BLaER1 treated with 17β-estradiol and CSF1 and Interleukin-3, amounts not matched to agents 10 nM and 100 nM (cell line): ENCODE measurements around the gene COL18A1.
A peak's percentile ranks its signal among the peaks of the same experiment; 100 is the strongest.

Experiments used
- H3K27ac ChIP-seq, 11 experiments: shearing (Covaris generic); formaldehyde crosslinking; 2 replicates each; pipeline ENCODE4 v1.8.1; 2022
- H3K27me3 ChIP-seq, 11 experiments: shearing (Covaris generic); formaldehyde crosslinking; 2 replicates each; pipeline ENCODE4 v1.8.1; 2022
- H3K36me3 ChIP-seq, 11 experiments: shearing (Covaris generic); formaldehyde crosslinking; 2 replicates each; pipeline ENCODE4 v1.8.1; 2022
- H3K4me1 ChIP-seq, 10 experiments: shearing (Covaris generic); formaldehyde crosslinking; 2 replicates each; pipeline ENCODE4 v1.8.1; 2022
- H3K4me2 ChIP-seq, 11 experiments: shearing (Covaris generic); formaldehyde crosslinking; 2 replicates each; pipeline ENCODE4 v1.8.1; 2022
- H3K4me3 ChIP-seq, 10 experiments: shearing (Covaris generic); formaldehyde crosslinking; 2 replicates each; pipeline ENCODE4 v1.8.1; 2022
- H3K9ac ChIP-seq, 11 experiments: shearing (Covaris generic); formaldehyde crosslinking; 2 replicates each; pipeline ENCODE4 v1.8.1; 2022
- H3K9me3 ChIP-seq, 11 experiments: shearing (Covaris generic); formaldehyde crosslinking; replicated peaks in 1 of 11; 2 replicates each; pipeline ENCODE4 v1.8.1; 2022
- H4K20me1 ChIP-seq, 11 experiments: shearing (Covaris generic); formaldehyde crosslinking; 2 replicates each; pipeline ENCODE4 v1.8.1; 2022
- Cebpa-rat ChIP-seq, 11 experiments: shearing (Covaris generic); IDR thresholded peaks; 2 replicates each; pipeline ENCODE4 v1.8.1; 2022

The COL18A1 gene

DNA sequence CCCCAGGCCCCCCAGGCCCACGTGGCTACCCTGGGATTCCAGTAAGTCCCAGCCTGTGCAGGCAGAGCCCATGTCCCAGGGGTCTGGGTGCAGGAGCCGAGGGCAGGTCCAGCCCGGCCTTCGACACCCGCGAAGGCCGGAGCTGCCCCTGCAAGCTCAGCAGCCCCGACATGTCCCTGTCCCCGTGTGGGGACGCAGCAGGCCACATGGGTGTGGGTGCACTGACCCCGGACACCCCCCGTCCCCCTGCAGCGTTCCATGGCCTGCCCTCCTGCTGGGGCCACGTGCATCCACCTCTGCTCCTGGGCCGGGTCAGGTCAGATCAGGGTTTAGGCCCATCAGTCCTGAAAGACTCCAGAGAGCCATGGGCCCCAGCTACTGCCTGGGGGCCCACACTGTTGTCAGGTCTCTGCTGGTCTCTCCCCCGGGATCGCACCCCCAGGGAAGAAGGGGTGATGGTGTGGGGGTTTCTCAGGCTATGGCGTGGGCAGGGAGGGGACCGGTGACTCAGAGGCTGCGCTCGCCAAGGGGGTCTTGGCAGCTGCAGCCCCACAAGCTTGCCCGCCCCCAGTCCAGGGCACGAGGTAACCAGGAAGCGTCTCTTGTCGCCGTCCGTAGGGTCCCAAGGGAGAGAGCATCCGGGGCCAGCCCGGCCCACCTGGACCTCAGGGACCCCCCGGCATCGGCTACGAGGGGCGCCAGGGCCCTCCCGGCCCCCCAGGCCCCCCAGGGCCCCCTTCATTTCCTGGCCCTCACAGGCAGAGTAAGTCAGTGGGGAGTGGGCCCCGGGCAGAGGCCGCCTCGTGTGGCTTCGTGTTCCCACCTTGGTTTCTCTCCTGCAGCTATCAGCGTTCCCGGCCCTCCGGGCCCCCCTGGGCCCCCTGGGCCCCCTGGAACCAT lies 99.8 kb downstream of the COL18A1 start:
- no peak overlapping the region for H3K9ac ChIP-seq
- no peak for TF ChIP-seq Cebpa-rat (IDR thresholded peaks at IDR 0.05)
- no peaks in the 10 kb centered on the region for H3K36me3 ChIP-seq
- no peaks in the 10 kb centered on the region for H3K27me3 ChIP-seq
- H3K27ac ChIP-seq: no peak overlapping the region
- H4K20me1 ChIP-seq: peaks cover 0 to 10% (median 0%) of the 10 kb centered on the region in 11 experiments; a peak in 4 of 22 replicates
- H3K4me3 ChIP-seq: no peak overlapping the region
- H3K4me2 ChIP-seq: peak overlapping the region in 8 of 11 experiments; percentile 7 to 47 (median 38); a peak in 14 of 22 replicates
- peaks cover 0 to 33% (median 15%) of the 10 kb centered on the region in 10 experiments; a peak in 13 of 20 replicates for H3K4me1 ChIP-seq
- peaks cover 0 to 6% (median 4%) of the 10 kb centered on the region in 11 experiments; a peak in 17 of 22 replicates for H3K9me3 ChIP-seq

DNA sequence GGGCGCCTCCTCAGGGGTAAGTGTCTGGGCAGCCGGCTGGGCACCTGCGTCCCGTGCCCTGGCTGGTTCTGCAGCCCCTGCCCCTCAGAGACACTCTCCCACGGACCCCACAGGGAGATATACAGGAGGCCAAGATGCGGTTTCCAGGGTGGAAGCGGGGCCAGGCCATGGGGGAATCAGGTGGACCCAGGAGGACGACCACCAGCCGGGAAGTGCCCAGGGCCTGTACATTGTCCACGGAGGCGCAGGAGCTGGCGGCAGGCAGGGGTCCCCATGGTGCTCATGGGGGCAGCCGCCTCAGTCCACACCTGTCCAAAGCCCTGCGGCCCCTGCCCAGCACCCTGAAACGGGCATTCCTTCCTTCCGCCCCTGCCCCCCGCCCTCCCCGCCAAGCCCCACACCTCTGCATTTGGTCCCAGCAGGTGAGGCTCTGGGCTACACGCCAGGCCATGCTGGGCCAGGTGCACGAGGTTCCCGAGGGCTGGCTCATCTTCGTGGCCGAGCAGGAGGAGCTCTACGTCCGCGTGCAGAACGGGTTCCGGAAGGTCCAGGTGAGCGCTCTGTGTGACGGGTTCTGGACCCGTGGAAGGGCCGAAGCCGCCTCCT lies 100.6 kb downstream of the COL18A1 start:
- peak overlapping the region in 3 of 11 experiments; percentile 41 to 47 (median 46); a peak in 2 of 22 replicates for H3K4me2 ChIP-seq
- no peak overlapping the region for H3K4me3 ChIP-seq
- H3K27me3 ChIP-seq: no peaks in the 10 kb centered on the region
- H3K27ac ChIP-seq: no peak overlapping the region
- no peak overlapping the region for H3K9ac ChIP-seq
- H3K36me3 ChIP-seq: no peaks in the 10 kb centered on the region
- H3K9me3 ChIP-seq: no peaks in the 10 kb centered on the region; a peak in 1 of 22 replicates
- H4K20me1 ChIP-seq: peaks cover 0 to 14% (median 0%) of the 10 kb centered on the region in 11 experiments; a peak in 4 of 22 replicates
- peaks cover 0 to 33% (median 15%) of the 10 kb centered on the region in 10 experiments; a peak in 13 of 20 replicates for H3K4me1 ChIP-seq
- TF ChIP-seq Cebpa-rat (IDR thresholded peaks at IDR 0.05): no peak

DNA sequence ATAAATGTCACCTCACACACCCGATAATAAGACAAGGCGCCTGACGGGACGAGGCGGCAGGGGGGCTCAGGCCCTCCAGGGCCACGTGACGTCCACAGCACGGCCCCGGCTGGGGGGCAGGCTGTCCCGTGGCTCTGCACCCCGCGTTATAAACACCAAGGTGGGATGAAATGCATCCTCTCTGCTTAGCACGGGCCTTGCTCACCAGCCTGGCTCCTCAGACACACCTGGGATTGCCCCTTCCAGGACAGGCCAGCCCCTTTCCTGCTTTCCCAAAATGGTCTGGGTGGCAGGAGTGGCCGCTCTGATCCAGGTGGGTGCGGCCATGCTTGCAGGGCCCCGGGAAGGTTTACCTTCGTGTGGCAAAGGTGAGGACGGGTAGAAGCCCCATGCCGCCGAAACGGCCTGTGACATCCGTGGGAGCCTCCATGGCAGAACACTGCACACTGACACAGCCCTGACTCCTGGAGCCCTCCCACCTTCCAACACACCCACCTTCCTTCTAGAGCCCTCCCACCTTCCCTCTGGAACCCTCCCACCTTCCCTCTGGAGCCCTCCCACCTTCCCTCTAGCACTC lies 101.4 kb downstream of the COL18A1 start:
- no peak for TF ChIP-seq Cebpa-rat (IDR thresholded peaks at IDR 0.05)
- no peak overlapping the region for H3K9ac ChIP-seq
- no peak overlapping the region for H3K4me3 ChIP-seq
- H3K27ac ChIP-seq: no peak overlapping the region
- H3K36me3 ChIP-seq: peaks cover 0 to under 1% (median 0%) of the 10 kb centered on the region in 11 experiments; a peak in 2 of 22 replicates
- H4K20me1 ChIP-seq: peaks cover 0 to 18% (median 0%) of the 10 kb centered on the region in 11 experiments; a peak in 4 of 22 replicates
- H3K4me1 ChIP-seq: peaks cover 0 to 30% (median 15%) of the 10 kb centered on the region in 10 experiments; a peak in 13 of 20 replicates
- no peak overlapping the region for H3K4me2 ChIP-seq
- no peaks in the 10 kb centered on the region for H3K27me3 ChIP-seq
- H3K9me3 ChIP-seq: no peaks in the 10 kb centered on the region; a peak in 1 of 22 replicates

DNA sequence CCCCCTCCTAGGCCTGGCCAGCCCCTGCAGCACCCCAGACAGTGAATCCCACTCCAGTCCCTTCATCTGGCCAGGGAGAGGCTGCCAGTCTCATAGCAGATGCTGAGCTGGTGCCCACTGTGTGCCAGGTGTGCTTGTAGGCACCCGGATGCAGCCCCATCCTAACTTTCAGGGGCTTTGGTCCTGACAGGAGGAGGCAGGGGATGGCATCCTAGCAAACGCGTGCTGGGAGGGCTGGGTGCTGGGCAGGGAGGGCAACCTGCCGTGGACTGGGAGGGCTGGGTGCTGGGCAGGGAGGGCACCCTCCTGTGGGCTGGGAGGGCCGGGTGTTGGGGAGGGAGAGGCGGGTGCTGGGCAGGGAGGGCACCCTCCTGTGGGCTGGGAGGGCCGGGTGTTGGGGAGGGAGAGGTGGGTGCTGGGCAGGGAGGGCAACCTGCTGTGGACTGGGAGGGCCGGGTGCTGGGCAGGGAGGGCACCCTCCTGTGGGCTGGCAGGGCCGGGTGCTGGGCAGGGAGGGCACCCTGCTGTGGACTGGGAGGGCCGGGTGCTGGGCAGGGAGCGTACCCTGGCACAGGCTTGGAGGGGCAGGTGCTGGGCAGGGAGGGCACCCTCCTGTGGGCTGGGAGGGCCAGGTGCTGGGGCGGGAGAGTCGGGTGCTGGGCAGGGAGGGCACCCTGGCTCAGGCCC lies 102.0 kb downstream of the COL18A1 start:
- Histone ChIP-seq H3K4me1 (peaks cover 0 to 29% (median 17%) of the 10 kb centered on the region in 10 experiments; a peak in 14 of 20 replicates), H3K9me3 (no peaks in the 10 kb centered on the region; a peak in 1 of 22 replicates), H4K20me1 (peaks cover 0 to 24% (median 5%) of the 10 kb centered on the region in 11 experiments; a peak in 9 of 22 replicates), H3K36me3 (peaks cover 0 to 7% (median 5%) of the 10 kb centered on the region in 11 experiments; a peak in 13 of 22 replicates), H3K4me2 (no peak overlapping the region), H3K9ac (no peak overlapping the region), H3K27me3 (no peaks in the 10 kb centered on the region), H3K27ac (no peak overlapping the region), H3K4me3 (no peak overlapping the region)
- TF ChIP-seq Cebpa-rat (IDR thresholded peaks at IDR 0.05): no peak

DNA sequence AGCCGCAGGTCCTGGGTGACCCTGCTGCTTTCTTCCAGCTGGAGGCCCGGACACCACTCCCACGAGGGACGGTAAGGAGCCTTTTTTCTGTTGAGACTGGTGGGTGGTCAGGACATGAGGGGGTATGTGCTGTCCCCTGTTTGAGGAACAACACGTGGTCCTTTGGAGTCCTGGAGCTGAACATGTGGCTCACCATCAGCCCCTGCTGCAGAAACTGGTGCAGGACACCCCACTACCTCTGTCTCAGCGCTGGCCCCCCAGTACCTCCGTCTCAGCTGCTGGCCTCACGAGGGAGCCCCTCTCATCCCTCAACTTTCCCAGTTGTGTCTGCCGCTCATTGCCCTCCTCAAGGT lies 102.5 kb downstream of the COL18A1 start:
- TF ChIP-seq Cebpa-rat (IDR thresholded peaks at IDR 0.05): no peak
- Histone ChIP-seq H3K9ac (no peak overlapping the region), H3K9me3 (no peaks in the 10 kb centered on the region; a peak in 1 of 22 replicates), H3K4me1 (peaks cover 0 to 30% (median 22%) of the 10 kb centered on the region in 10 experiments; a peak in 14 of 20 replicates), H3K4me3 (no peak overlapping the region), H3K4me2 (no peak overlapping the region), H3K36me3 (peaks cover 0 to 12% (median 9%) of the 10 kb centered on the region in 11 experiments; a peak in 13 of 22 replicates), H3K27ac (no peak overlapping the region), H3K27me3 (no peaks in the 10 kb centered on the region), H4K20me1 (peaks cover 0 to 30% (median 10%) of the 10 kb centered on the region in 11 experiments; a peak in 10 of 22 replicates)

DNA sequence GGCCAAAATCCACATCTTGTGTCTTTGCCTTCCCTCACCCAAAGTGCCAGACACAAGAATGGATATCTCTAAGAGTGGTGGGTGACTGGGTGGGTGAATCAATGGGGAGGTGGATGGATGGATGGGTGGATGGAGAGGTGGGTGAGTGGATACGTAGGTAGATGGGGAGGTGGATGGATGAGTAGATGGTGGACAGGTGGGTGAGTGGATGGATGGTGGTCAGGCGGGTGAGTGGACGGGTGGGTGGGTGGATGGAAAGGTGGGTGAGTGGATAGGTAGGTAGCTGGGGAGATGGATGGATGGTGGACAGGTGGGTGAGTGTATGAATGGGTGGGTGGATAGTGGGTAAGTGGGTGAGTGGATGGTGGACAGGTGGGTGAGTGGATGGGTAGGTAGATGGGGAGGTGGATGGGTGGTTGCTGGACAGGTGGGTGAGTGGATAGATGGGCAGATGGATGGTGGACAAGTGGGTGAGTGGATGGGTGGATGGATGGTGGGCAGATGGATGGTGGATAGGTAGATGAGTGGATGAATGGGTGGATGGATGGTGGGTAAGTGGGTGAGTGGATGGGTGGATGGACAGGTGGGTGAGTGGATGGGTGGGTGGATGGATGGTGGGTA lies 103.0 kb downstream of the COL18A1 start:
- Histone ChIP-seq H3K9me3 (no peaks in the 10 kb centered on the region), H3K27me3 (no peaks in the 10 kb centered on the region), H3K36me3 (peaks cover 5 to 16% (median 13%) of the 10 kb centered on the region in 11 experiments; a peak in 14 of 22 replicates), H3K27ac (no peak overlapping the region), H3K4me3 (no peak overlapping the region), H4K20me1 (peaks cover 0 to 35% (median 15%) of the 10 kb centered on the region in 11 experiments; a peak in 11 of 22 replicates), H3K4me1 (peaks cover 0 to 32% (median 27%) of the 10 kb centered on the region in 10 experiments; a peak in 14 of 20 replicates), H3K4me2 (no peak overlapping the region), H3K9ac (no peak overlapping the region)
- no peak for TF ChIP-seq Cebpa-rat (IDR thresholded peaks at IDR 0.05)

DNA sequence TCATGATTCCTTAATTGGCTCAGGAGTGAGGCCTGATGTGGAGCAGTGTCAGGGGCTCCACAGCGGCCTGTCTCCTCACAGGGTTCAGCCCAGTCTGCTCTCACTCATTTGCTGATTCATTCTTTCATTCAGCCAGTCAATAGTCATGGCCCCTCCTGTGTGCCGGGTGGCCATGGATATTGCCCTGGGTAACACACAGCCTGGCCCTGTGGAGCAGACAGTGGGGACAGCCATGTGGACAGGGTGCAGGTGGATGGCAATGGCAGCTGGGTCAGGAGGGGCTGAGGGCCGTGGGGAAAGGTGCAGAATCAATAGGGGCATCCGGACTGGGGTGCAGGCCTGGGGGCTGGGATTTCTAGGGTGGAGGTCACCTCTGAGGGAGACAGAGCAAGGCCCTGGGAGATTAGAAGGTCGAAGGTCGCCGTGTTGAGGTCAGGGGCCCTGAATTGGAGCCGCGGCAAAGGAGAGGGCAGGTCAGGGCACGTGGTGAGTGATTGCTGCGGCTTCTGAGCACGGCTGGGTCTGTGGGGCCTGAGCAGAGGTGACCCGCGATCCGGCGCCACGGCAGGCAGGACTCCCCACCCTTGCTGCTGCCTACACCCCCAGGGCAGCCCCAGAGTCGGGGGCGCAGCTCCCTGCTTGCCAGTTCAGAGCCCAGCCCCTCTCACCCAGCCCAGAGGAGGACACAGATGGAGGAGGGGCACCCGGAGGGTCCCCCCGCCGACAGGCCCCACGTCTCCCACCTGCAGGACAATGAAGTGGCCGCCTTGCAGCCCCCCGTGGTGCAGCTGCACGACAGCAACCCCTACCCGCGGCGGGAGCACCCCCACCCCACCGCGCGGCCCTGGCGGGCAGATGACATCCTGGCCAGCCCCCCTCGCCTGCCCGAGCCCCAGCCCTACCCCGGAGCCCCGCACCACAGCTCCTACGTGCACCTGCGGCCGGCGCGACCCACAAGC lies 103.9 kb downstream of the COL18A1 start:
- Histone ChIP-seq H3K9me3 (no peaks in the 10 kb centered on the region), H4K20me1 (peaks cover 0 to 39% (median 15%) of the 10 kb centered on the region in 11 experiments; a peak in 11 of 22 replicates), H3K9ac (no peak overlapping the region), H3K4me2 (no peak overlapping the region), H3K27me3 (no peaks in the 10 kb centered on the region), H3K36me3 (peaks cover 13 to 24% (median 22%) of the 10 kb centered on the region in 11 experiments; a peak in 18 of 22 replicates), H3K4me1 (peaks cover 0 to 39% (median 34%) of the 10 kb centered on the region in 10 experiments; a peak in 15 of 20 replicates), H3K4me3 (no peak overlapping the region), H3K27ac (no peak overlapping the region)
- TF ChIP-seq Cebpa-rat (IDR thresholded peaks at IDR 0.05): no peak
